ENCODE measurements around the gene COMT. TPM values are rescaled to one million over a fixed set of nuclear protein-coding genes. Genes with fewer than 3 reads are reported as not detected.

Gene COMT
- total RNA-seq, 2 experiments from 2014 or later: 90.8 to 112 TPM

DNA sequence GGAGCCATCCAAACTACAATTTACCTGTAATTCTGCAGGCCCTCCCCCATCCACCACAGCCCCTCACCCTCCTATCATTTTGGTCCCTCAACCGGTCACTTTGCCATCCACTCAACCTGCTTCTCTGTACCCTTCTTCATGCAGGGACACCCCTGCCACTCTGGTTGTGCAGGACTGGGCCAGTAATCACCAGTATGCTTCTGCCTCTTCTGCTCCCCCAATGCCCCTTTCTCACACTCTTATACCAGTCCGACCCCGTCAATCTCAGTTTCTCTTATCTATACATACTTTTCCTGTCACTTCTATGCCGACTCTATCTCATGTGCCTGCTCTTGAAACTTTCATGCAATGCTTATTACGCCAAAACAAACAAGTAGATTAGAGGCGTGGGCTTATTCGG lies 5.1 kb upstream of the COMT start:
- no peaks in the 10 kb centered on the region; the same call in 1 of the 2 replicates for H3K36me3 ChIP-seq (ENCODE audit: insufficient read depth, low read length)
- H3K9me2 ChIP-seq (ENCODE audit: insufficient read depth, low read length): no peaks in the 10 kb centered on the region
- no peaks in the 10 kb centered on the region for H3K79me2 ChIP-seq (ENCODE audit: insufficient read depth, low read depth, low read length)
- no TSS peak for BruUV-seq (replicated peaks)
- H3K4me3 ChIP-seq (ENCODE audit: low read depth, low read length, poor library complexity, severe bottlenecking): no peak overlapping the region
- no peaks in the 10 kb centered on the region for H4K20me1 ChIP-seq (ENCODE audit: insufficient read depth, low read length)
- no peak overlapping the region for H3K4me2 ChIP-seq (ENCODE audit: low read length)
- intact Hi-C loops (cut with micrococcal nuclease; ENCODE audit: unreplicated experiment): no loop called here
- DNase-seq (ENCODE audit: low spot score): no peak
- ChIA-PET POLR2A (no interaction called here), CTCF (ENCODE audit: unreplicated experiment) (no interaction called here)
- no peak overlapping the region for H3K27ac ChIP-seq (ENCODE audit: low read depth, low read length, poor library complexity, severe bottlenecking)
- no peak overlapping the region for H2AFZ ChIP-seq (ENCODE audit: low read length)
- peaks cover 12% of the 10 kb centered on the region for H3K4me1 ChIP-seq (ENCODE audit: insufficient read depth, low read length, poor library complexity, severe bottlenecking)
- no peaks in the 10 kb centered on the region for H3K9me3 ChIP-seq (ENCODE audit: low read length)
- TF ChIP-seq EZH2phosphoT487 (IDR thresholded peaks at IDR 0.05; ENCODE audit: borderline replicate concordance, low read depth, low read length) (no peak), CTCF (conservative IDR thresholded peaks at IDR 0.05; ENCODE audit: low read length) (no peak)

- Histone ChIP-seq H3K79me2 (ENCODE audit: insufficient read depth, low read depth, low read length) (peaks cover 10% of the 10 kb centered on the region), H3K4me1 (ENCODE audit: insufficient read depth, low read length, poor library complexity, severe bottlenecking) (peaks cover 15% of the 10 kb centered on the region), H3K9me3 (ENCODE audit: low read length) (no peaks in the 10 kb centered on the region), H2AFZ (ENCODE audit: low read length) (no peak overlapping the region), H3K36me3 (ENCODE audit: insufficient read depth, low read length) (no peaks in the 10 kb centered on the region; the same call in 1 of the 2 replicates), H3K4me2 (ENCODE audit: low read length) (no peak overlapping the region), H3K9me2 (ENCODE audit: insufficient read depth, low read length) (no peaks in the 10 kb centered on the region), H4K20me1 (ENCODE audit: insufficient read depth, low read length) (no peaks in the 10 kb centered on the region), H3K4me3 (ENCODE audit: low read depth, low read length, poor library complexity, severe bottlenecking) (no peak overlapping the region), H3K27ac (ENCODE audit: low read depth, low read length, poor library complexity, severe bottlenecking) (no peak overlapping the region)
- BruUV-seq (replicated peaks): no TSS peak
- no peak for DNase-seq (ENCODE audit: low spot score)
- intact Hi-C loops (cut with micrococcal nuclease; ENCODE audit: unreplicated experiment): no loop called here
- TF ChIP-seq CTCF (conservative IDR thresholded peaks at IDR 0.05; ENCODE audit: low read length) (no peak), EZH2phosphoT487 (IDR thresholded peaks at IDR 0.05; ENCODE audit: borderline replicate concordance, low read depth, low read length) (no peak)
- ChIA-PET CTCF (ENCODE audit: unreplicated experiment) (no interaction called here), POLR2A (no interaction called here)
These were observed 3.7 kb upstream of the COMT start for GRCh38 chr22:19937616-19938473.
